HG02571 (cell line): ENCODE data around the gene HSD11B1.

ENCODE experiments used
- ATAC-seq: cut with Tn5 transposase; IDR thresholded peaks from one replicate; pipeline ENCODE4 v1.9.1; 2021; ENCODE audit warnings: mild to moderate bottlenecking, moderate library complexity; ENCODE audit not compliant: unreplicated experiment

The HSD11B1 gene

GRCh38 chr1:209704584-209704983 is at the start of gene HSD11B1:
Gene HSD11B1 (plus strand): TSS chr1:209704846. CDS start chr1:209704943, 97 bp downstream.
- no peak for ATAC-seq

- no peak for ATAC-seq
These were observed 49.0 kb upstream of the HSD11B1 start for GRCh38 chr1:209655411-209656231.

DNA sequence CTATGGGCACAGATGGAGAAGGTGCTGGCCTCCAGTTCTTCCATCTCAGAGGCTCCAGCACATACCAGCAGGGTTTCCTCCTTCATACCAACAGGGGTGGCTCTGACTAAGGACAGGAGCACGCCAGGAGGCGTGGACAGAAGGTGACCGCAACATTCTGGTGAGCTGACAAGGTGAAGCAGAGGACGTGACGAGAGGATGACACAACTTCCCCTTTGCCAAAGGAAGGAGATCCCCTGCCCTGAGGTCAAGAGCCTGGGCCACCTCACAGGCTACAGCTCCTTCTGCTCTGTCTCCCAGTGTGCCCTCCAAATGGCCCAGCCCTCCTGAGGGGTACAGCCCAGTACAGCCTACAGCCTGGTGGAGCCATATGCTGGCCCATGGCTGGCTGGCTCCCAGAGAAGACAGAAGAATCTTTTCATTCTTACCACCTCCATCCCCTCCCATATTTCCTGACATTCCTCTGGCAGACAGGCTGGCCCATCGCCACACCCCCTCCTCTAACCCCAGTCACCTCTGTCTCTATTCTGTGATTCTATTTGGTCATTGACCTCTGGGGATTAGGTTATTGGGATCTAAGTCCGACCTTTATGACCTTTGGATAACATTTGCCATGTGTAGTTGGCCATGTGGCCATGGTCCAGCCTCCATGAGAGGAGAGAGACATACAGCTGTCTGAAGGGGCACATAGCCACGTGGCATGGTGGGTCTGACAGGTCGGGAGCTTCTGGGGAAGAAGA is 47.3 kb upstream of the HSD11B1 start:
- no peak for ATAC-seq

DNA sequence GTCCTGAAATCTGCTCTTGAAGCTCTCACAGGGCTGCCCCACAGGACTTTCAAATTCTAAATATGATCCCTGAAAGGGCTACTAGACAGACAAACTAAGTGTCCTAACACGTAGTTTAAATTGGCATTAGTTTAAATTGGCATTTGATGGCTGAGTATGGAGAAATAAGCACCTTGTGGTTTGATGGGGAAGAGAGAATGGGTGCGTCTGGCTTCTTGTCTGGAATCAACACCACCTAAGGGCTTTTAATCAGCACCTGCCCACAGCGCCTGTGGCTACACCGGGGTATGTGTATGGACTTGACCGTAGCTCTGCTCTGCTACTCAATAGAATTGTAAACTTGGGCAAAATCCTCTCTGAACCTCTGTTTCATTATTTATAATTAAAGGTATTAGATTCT is 46.7 kb upstream of the HSD11B1 start:
- no peak for ATAC-seq

DNA sequence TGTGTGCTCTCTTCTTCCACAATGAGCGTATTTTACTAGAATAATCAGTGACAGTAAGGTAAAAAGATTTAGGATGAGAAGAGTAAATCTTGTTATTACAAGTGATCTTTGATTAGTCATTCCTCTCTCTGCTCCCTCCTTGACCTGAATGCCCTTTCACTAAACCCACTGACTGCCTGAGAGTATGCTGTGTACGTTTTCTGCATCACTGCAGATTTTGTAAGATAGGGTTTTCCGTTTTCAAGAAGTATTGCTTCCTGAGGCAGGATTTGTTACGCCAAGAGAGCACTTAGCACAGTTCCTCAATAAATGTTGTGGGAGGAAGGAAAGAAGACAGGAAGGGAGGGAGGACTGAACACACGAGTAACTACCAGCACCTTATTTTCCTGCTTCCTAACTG is 44.7 kb upstream of the HSD11B1 start:
- ATAC-seq: no peak

DNA sequence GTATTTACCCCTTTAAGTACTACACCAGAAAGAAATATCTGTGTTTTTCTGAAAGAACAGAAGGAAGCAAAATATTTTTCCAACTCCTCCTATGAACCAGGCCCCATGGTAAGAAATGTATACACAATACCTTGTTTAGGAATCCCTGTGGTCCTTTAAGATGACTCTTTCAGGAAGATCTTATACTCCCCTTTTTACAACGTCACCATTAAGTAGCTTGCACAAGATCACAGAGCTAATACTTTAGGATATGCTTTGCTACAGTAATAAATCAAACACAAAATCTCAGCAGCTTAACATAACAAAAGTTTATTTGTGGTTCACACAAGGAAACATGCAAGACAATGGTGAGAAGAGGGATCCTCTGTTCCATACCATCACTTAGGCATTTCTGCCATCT is 43.6 kb upstream of the HSD11B1 start:
- no peak for ATAC-seq

GRCh38 chr1:209662879-209663327 is 41.7 kb upstream of the HSD11B1 start:
- ATAC-seq: no peak

GRCh38 chr1:209667103-209667502 is 37.5 kb upstream of the HSD11B1 start:
- ATAC-seq: no peak

DNA sequence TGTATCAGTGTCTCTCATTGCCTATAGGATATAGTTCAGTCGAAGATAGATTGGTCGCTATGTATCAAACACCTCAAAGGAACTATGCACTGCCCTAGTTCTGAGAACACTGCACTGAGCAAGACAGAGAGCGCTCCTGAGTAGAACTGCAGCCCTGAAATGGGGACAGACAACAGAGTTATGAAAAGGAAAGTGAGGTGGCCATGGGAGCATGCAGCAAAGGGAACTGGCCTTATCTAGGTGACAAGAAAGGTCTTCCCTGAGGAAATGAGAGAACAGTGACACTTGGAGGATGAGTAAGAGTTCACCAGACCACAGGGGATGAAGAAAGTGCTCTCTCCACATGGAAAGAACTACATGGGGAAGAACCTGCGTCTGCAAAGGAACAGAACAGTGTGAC is 36.9 kb upstream of the HSD11B1 start:
- ATAC-seq: no peak

DNA sequence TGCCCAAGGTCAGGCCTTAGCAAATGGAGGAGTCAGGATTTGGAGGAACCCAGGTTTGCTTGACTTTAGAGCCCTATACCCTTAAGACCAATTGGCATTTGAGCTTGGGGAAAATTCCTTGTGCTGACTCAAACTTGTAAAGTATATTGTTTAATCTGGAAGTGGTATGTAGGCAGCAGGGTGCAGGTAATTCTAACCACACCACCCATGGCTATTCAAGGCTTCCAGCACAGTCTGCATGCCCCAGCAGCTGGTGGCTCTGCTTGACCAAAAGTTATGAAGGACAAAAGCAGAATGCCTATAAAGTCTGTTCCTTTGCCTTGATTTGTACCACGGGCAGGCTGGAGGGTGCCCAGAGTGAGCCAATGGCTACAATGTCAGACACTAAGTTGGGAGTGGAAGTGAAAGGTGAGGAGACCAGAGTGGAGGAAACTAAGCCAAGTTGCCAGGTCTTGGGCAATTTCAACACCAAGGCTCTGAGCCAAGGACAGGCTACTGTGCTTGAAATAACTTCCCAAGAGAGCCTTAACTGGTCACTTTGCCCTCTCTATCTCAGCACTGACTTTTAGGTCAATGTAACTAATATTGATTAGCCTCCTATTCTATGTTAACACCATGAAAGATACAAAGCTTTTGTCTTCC is 34.1 kb upstream of the HSD11B1 start:
- ATAC-seq: no peak

GRCh38 chr1:209672705-209673630 is 31.7 kb upstream of the HSD11B1 start:
- peak; percentile 86 for ATAC-seq

- ATAC-seq: no peak
These were observed 30.8 kb upstream of the HSD11B1 start for GRCh38 chr1:209673631-209674417.

DNA sequence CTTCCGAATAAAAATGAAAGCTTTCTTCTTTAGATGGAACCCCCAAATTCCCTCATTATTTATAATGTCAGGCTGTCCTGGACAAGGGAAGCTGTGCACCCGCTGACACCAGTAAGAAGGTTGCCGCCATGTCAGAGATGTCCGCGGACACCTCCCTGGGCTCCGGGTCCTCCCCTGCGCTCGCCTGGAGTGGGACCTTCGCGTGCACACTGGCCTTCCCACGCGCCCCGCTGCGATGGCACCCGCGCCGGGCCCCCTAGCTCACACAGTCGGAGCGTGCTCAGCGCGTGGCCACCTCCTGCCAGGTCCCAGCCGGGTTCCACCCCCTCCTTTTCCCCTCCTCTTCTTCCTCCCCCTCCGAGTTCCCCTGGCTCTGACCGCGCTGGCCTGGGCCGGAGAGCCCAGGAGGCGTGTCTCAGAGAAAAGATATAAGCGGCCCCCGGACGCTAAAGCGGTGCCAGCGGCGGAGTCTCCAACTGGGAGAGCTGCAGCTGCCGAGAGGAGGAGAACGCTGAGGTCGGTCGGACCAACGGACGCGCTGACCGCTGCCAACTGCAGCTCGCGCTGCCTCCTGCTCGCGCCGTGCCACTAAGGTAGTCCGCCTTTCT is 29.6 kb upstream of the HSD11B1 start, which contains the start of gene G0S2:
G0S2 (plus strand) TSS at position 456 of the 608 bp plus-strand sequence. CDS start 273 bp downstream, outside the sequence.
- no peak for ATAC-seq

DNA sequence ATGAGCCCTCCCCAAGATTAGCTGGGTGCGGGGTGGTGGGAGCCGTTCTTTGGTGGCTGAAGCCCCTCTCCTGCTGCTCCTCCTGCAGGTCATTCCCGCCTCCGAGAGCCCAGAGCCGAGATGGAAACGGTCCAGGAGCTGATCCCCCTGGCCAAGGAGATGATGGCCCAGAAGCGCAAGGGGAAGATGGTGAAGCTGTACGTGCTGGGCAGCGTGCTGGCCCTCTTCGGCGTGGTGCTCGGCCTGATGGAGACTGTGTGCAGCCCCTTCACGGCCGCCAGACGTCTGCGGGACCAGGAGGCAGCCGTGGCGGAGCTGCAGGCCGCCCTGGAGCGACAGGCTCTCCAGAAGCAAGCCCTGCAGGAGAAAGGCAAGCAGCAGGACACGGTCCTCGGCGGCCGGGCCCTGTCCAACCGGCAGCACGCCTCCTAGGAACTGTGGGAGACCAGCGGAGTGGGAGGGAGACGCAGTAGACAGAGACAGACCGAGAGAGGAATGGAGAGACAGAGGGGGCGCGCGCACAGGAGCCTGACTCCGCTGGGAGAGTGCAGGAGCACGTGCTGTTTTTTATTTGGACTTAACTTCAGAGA is 29.0 kb upstream of the HSD11B1 start:
- ATAC-seq: no peak

DNA sequence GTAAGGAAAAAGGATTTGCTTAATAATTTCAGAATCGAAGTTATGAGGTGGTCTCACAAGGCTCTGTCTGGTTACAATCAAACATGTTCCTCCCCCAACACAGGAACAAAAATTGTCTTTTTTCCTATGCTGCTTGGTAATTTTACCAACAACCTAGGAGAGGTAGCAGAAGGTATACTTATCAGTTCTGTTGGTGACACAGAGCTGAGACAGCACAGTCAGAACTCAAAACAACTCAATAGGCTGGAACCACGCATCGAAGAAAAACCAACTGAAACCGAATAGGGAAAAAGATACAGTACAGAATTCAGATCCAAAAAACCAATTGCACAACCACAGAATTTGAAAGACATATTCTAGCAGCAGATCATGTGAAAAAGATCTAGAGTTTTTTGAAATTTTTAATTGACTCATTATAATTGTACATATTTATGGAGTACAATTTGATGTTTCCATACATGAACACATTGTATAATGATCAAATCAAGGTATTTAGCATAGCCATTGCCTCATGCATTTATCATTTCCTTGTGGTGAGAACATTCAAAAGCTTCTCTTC is 25.6 kb upstream of the HSD11B1 start:
- no peak for ATAC-seq

DNA sequence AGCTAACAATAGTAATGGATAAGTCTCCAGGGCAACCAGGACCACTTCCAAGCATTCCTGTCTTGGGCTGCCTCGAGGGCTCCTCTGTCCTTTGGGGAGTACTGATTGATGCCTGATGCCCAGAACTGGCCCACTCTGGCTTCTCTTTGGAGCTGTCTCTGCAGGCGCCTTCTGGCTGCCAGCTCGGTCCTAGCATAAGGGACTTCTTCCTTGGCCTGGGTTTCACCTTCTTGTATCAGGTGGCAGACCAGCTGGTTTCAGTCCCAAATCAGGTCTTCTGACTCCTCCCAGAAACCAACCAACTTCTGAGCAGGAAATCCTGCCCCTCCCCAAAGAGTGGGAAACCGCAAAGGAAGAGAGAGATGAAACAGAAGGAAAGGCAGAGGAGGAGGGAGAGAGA is 18.8 kb upstream of the HSD11B1 start:
- ATAC-seq: peak; percentile 71

DNA sequence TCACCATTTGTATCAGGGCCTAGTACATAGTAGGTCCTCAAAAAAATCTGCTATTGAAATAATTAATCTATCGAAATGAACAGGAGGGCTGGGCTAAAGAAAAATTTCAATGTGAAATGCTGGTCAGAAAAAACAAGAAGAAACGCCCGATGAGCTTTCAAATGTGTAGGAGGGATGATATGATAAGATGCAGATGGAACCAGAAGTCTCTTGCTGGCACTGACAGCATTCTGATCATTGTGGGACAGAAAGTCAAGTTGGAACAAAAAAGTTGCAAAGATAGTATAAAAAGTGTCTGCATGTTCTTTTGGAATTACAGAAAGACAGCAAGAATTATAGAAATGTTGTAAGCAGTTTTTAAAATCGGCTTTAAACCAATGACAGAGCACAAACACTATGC is 18.3 kb upstream of the HSD11B1 start:
- ATAC-seq: no peak

DNA sequence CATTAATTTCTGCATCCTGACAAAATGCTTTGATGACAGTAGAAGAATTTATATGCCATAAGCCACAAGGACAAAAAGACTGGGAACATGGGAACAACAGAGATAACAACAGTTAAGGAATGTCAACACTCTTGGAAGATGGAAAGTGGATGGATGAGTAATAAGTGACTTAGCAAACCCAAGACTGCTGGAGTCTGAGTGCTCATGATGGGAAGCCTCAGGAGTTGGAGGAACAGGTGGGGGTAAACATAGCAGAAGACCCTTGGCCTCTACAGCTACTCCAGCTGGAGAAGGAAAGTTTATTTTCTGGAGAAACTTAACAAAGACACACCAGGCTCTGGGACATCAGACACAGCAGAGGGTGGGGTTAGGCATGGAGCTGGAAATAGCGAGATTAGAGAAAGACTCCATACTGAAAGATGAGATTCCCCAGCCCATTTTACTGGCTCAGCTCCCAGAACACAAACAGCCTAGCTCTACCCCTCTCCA is 15.9 kb upstream of the HSD11B1 start:
- no peak for ATAC-seq
